ENCODE data around the gene MAP3K6. TPM values are rescaled to one million over a fixed set of nuclear protein-coding genes. Genes with fewer than 3 reads are reported as not detected.

Gene MAP3K6
- total and polyA plus RNA-seq, 4 experiments from 2014 or later = 4.5 to 11.7 (median 8.5) TPM

DNA sequence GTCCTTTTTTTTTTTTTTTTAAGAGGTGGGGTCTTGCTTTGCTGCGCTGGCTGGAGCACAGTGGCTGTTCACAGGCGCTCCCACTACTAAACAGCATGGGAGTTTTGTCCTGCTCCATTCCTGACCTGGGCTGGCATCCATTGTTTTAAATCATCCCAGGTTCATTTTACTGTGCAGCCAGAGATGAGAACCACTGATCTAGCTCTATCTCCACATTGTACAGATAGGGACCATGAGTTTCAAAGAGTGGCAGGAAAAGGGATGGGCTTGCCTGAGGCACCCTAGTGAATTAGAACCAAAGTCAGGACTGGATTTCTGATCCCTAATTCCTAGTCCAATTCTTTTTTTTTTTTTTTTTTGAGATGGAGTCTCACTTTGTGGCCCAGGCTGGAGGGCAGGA, 52.0 kb downstream of the MAP3K6 start:
- Mint-ChIP-seq H3K4me3 (no peak overlapping the region), H3K27ac (no peak overlapping the region), H3K9me3 (peaks cover 0 to 2% (median 0%) of the 10 kb centered on the region in 8 donors), H3K27me3 (peaks cover 2 to 3% of the 10 kb centered on the region in 2 donors), H3K36me3 (no peaks in the 10 kb centered on the region), H3K4me1 (no peaks in the 10 kb centered on the region)
- CTCF ChIA-PET (ENCODE audit: partially characterized antibody) = interaction anchor here (0.5 to 3.3 kb wide), 4 partner anchors 12 to 82 kb away, joined by 3 to 31 read pairs (median 8); no protein-coding TSS in a partner anchor
- H3K27me3 ChIP-seq (ENCODE audit: insufficient read depth, low read length) = no peaks in the 10 kb centered on the region
- H3K4me1 ChIP-seq (ENCODE audit: insufficient read depth, low read length) = no peaks in the 10 kb centered on the region
- no peaks in the 10 kb centered on the region for H3K9me3 ChIP-seq (ENCODE audit: control insufficient read depth in 1 of 2, low read length in 2 of 2)
- intact Hi-C loops (cut with micrococcal nuclease) = no loop called here
- POLR2A ChIA-PET (ENCODE audit: partially characterized antibody) = interaction anchor here (0.6 to 0.7 kb wide), 3 partner anchors 42 to 732 kb away, joined by 3 to 4 read pairs (median 3); no protein-coding TSS in a partner anchor
- DNase-seq = no peak
- H3K27ac ChIP-seq (ENCODE audit: low read depth, low read length) = no peak overlapping the region
- H3K36me3 ChIP-seq (ENCODE audit: insufficient read depth, low read length) = no peaks in the 10 kb centered on the region
- H3K4me3 ChIP-seq (ENCODE audit: low read length in 2 of 2) = no peak overlapping the region

- intact Hi-C loops (cut with micrococcal nuclease) = no loop called here
- Histone ChIP-seq H3K4me1 (ENCODE audit: insufficient read depth, low read length) (no peaks in the 10 kb centered on the region), H3K27ac (ENCODE audit: low read depth, low read length) (no peak overlapping the region), H3K27me3 (ENCODE audit: insufficient read depth, low read length) (no peaks in the 10 kb centered on the region), H3K36me3 (ENCODE audit: insufficient read depth, low read length) (no peaks in the 10 kb centered on the region), H3K4me3 (ENCODE audit: low read length in 2 of 2) (no peak overlapping the region), H3K9me3 (ENCODE audit: control insufficient read depth in 1 of 2, low read length in 2 of 2) (no peaks in the 10 kb centered on the region)
- Mint-ChIP-seq H3K4me3 (no peak overlapping the region), H3K36me3 (no peaks in the 10 kb centered on the region), H3K27me3 (peaks cover 0 to 3% of the 10 kb centered on the region in 2 donors), H3K9me3 (peaks cover 0 to 2% (median 0%) of the 10 kb centered on the region in 8 donors), H3K27ac (peak overlapping the region in 2 of 7 donors; percentile 22 to 57), H3K4me1 (no peaks in the 10 kb centered on the region)
- POLR2A ChIA-PET (ENCODE audit: partially characterized antibody) = interaction anchor here (0.6 kb wide), 2 partner anchors 43 to 305 kb away, joined by 3 to 4 read pairs; no protein-coding TSS in a partner anchor
- no peak for DNase-seq
- CTCF ChIA-PET (ENCODE audit: partially characterized antibody) = interaction anchor here (0.7 to 3.3 kb wide), 4 partner anchors 13 to 19 kb away, joined by 3 to 31 read pairs (median 8); no protein-coding TSS in a partner anchor
Observed at GRCh38 chr1:27314169-27314568, 52.6 kb downstream of the MAP3K6 start.

DNA sequence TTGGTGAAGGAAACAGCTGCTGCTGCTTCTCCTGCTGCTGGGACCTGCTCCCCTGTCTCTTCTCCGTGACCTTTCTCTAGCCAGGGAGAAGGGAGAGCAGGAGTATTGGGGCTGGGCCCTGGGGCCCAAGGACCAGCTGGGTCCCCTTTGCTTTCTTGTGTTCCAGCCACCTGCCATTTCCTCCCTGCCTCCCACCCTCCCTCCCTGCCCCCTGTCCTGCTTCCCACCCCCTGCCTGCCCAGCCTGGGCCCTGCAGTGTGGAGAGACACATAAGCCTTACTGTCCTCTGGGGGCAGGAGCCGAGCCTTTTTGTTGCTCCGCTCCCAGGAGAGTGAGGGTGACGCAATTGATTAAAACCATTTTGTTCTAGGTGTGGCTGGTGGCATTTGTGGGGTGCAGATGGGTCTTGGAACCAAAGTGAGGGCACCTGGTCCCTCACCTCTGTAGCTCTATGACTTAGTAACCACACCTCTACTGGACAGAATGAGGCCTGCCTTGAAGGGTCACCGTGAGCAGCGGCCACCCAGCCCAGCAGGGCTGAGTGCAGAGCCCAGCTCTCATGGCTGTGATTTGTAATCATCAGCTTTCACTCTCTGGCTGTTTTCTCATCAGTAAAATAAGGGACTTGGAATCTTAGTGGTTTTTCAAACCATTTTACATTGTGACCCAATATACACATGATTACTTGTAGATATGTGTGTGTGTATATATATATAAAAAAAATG, 58.7 kb downstream of the MAP3K6 start:
- no peaks in the 10 kb centered on the region for H3K27me3 Mint-ChIP-seq
- intact Hi-C loops (cut with micrococcal nuclease) = no loop called here
- Histone ChIP-seq H3K36me3 (ENCODE audit: insufficient read depth, low read length) (peaks cover 7% of the 10 kb centered on the region), H3K27me3 (ENCODE audit: insufficient read depth, low read length) (no peaks in the 10 kb centered on the region), H3K9me3 (ENCODE audit: control insufficient read depth in 1 of 2, low read length in 2 of 2) (no peaks in the 10 kb centered on the region), H3K27ac (ENCODE audit: low read depth, low read length) (no peak overlapping the region), H3K4me1 (ENCODE audit: insufficient read depth, low read length) (no peaks in the 10 kb centered on the region), H3K4me3 (ENCODE audit: low read length in 2 of 2) (no peak overlapping the region)
- DNase-seq = no peak
- H3K4me1 Mint-ChIP-seq = no peaks in the 10 kb centered on the region
- CTCF ChIA-PET (ENCODE audit: partially characterized antibody) = interaction anchor here (1.5 to 4.1 kb wide), 6 partner anchors 10 to 206 kb away, joined by 3 to 38 read pairs (median 6); no protein-coding TSS in a partner anchor
- POLR2A ChIA-PET (ENCODE audit: partially characterized antibody) = no interaction called here
- H3K4me3 Mint-ChIP-seq = no peak overlapping the region
- H3K36me3 Mint-ChIP-seq = peaks cover 7 to 30% of the 10 kb centered on the region in 2 donors
- H3K27ac Mint-ChIP-seq = no peak overlapping the region
- no peaks in the 10 kb centered on the region for H3K9me3 Mint-ChIP-seq

DNA sequence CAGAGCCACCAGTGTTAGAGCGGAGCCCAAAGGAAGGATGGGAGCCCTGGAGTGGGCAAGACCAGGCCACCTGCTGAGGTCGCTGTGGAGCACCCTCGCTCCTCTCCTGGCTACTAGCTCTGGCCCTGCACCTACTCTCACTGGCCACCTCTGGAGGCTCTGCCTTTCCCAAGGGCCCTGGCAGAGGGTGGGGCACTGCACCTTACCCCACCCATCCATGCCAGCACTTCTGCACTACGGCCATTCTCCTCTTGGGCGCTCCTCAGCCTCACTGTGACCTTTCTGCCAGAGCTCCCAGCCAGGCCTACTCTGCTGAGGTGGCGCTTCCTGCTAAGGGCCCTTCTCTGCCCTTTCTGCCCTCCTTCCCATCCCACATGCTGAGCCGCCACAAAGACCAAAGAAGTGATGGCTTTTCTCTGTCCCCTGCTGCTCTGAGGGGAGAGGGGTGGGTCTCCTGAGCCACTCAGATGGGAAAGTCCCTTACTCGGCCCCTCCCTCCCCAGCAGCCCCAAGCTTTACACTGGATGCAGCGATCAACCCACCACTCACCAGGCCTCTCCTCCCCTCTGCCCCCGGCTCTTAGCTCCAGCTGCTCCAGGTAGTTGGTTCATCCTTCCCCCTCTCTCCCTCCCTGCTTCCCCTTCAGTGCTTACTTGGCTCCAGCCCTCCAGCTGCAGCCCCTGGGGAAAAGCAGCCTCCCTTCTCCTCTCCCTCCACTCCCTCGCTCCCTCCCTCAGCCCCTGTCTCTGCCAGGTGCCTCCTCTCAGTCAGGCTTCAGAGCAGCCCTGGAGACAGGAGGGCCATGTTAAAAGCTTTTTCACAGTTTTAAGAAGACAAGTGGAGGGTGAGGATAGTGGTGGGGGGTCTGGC, 59.6 kb downstream of the MAP3K6 start:
- DNase-seq = no peak
- Mint-ChIP-seq H3K36me3 (peaks cover 10 to 33% of the 10 kb centered on the region in 2 donors), H3K4me1 (no peaks in the 10 kb centered on the region), H3K9me3 (no peaks in the 10 kb centered on the region), H3K27me3 (no peaks in the 10 kb centered on the region), H3K4me3 (no peak overlapping the region), H3K27ac (no peak overlapping the region)
- no peaks in the 10 kb centered on the region for H3K9me3 ChIP-seq (ENCODE audit: control insufficient read depth in 1 of 2, low read length in 2 of 2)
- no peaks in the 10 kb centered on the region for H3K4me1 ChIP-seq (ENCODE audit: insufficient read depth, low read length)
- no peaks in the 10 kb centered on the region for H3K27me3 ChIP-seq (ENCODE audit: insufficient read depth, low read length)
- intact Hi-C loops (cut with micrococcal nuclease) = no loop called here
- POLR2A ChIA-PET (ENCODE audit: partially characterized antibody) = no interaction called here
- CTCF ChIA-PET (ENCODE audit: partially characterized antibody) = interaction anchor here (1.5 to 4.1 kb wide), 6 partner anchors 9 to 205 kb away, joined by 3 to 38 read pairs (median 6); no protein-coding TSS in a partner anchor
- H3K4me3 ChIP-seq (ENCODE audit: low read length in 2 of 2) = no peak overlapping the region
- H3K36me3 ChIP-seq (ENCODE audit: insufficient read depth, low read length) = peaks cover 10% of the 10 kb centered on the region
- no peak overlapping the region for H3K27ac ChIP-seq (ENCODE audit: low read depth, low read length)

- Mint-ChIP-seq H3K27ac (no peak overlapping the region), H3K36me3 (peaks cover 12 to 42% of the 10 kb centered on the region in 2 donors), H3K4me3 (no peak overlapping the region), H3K9me3 (no peaks in the 10 kb centered on the region), H3K27me3 (no peaks in the 10 kb centered on the region), H3K4me1 (no peaks in the 10 kb centered on the region)
- Histone ChIP-seq H3K36me3 (ENCODE audit: insufficient read depth, low read length) (peaks cover 17% of the 10 kb centered on the region), H3K9me3 (ENCODE audit: control insufficient read depth in 1 of 2, low read length in 2 of 2) (no peaks in the 10 kb centered on the region), H3K27me3 (ENCODE audit: insufficient read depth, low read length) (no peaks in the 10 kb centered on the region), H3K4me1 (ENCODE audit: insufficient read depth, low read length) (no peaks in the 10 kb centered on the region), H3K4me3 (ENCODE audit: low read length in 2 of 2) (no peak overlapping the region), H3K27ac (ENCODE audit: low read depth, low read length) (no peak overlapping the region)
- ChIA-PET CTCF (ENCODE audit: partially characterized antibody) (interaction anchor here (2.2 to 4.1 kb wide), 2 partner anchors 8 to 12 kb away, joined by 7 to 38 read pairs; no protein-coding TSS in a partner anchor), POLR2A (ENCODE audit: partially characterized antibody) (no interaction called here)
- DNase-seq = no peak
- intact Hi-C loops (cut with micrococcal nuclease) = no loop called here
Observed at GRCh38 chr1:27306071-27306470, 60.7 kb downstream of the MAP3K6 start.

Other genes starting within 250 kb of the MAP3K6 start
- gene SLC9A1, start 211.8 kb downstream of the MAP3K6 start, total RNA-seq = 10 to 100 TPM; 11.4 to 13.2 TPM
- gene SLC9A1, start 211.8 kb downstream of the MAP3K6 start, polyA plus RNA-seq = 10 to 100 TPM in 1 of 2 donors, 1 to 10 TPM in 1; 2.1 to 15.0 TPM
- gene WDTC1, start 132.3 kb downstream of the MAP3K6 start, total RNA-seq = 10 to 100 TPM; 53.3 to 54.5 TPM
- gene WDTC1, start 132.3 kb downstream of the MAP3K6 start, polyA plus RNA-seq = 1 to 10 TPM; 1.1 to 6.6 TPM
- 10 to 100 TPM; 44.4 to 45.4 TPM for gene TMEM222, start 44.8 kb downstream of the MAP3K6 start, total RNA-seq
- 10 to 100 TPM; 55.4 to 80.9 TPM for gene TMEM222, start 44.8 kb downstream of the MAP3K6 start, polyA plus RNA-seq
- gene SYTL1, start 24.9 kb downstream of the MAP3K6 start, total RNA-seq = 100 to 1,000 TPM; 146 to 158 TPM
- 100 to 1,000 TPM in 1 of 2 donors, 10 to 100 TPM in 1; 99.7 to 141 TPM for gene SYTL1, start 24.9 kb downstream of the MAP3K6 start, polyA plus RNA-seq
- not detected for gene FCN3, start 7.9 kb upstream of the MAP3K6 start, total RNA-seq
- gene FCN3, start 7.9 kb upstream of the MAP3K6 start, polyA plus RNA-seq = not detected
- not detected for gene CD164L2, start 16.4 kb upstream of the MAP3K6 start, total RNA-seq
- under 1 TPM in 1 of 2 donors, not detected in 1; 0.22 TPM for gene CD164L2, start 16.4 kb upstream of the MAP3K6 start, polyA plus RNA-seq
- gene GPR3, start 25.7 kb upstream of the MAP3K6 start, total RNA-seq = not detected
- gene GPR3, start 25.7 kb upstream of the MAP3K6 start, polyA plus RNA-seq = not detected
- gene WASF2, start 123.2 kb upstream of the MAP3K6 start, total RNA-seq = 100 to 1,000 TPM; 163 to 164 TPM
- 10 to 100 TPM; 31.6 to 81.1 TPM for gene WASF2, start 123.2 kb upstream of the MAP3K6 start, polyA plus RNA-seq
- 10 to 100 TPM; 18.4 to 19.2 TPM for gene AHDC1, start 237.2 kb upstream of the MAP3K6 start, total RNA-seq
- 1 to 10 TPM in 1 of 2 donors, under 1 TPM in 1; 0.02 to 1.7 TPM for gene AHDC1, start 237.2 kb upstream of the MAP3K6 start, polyA plus RNA-seq